Right atrium auricular region (tissue), 2 donors: ENCODE measurements around the gene PSMF1. TPM values are rescaled to one million over a fixed set of nuclear protein-coding genes. Genes with fewer than 3 reads are reported as not detected.

ENCODE experiments used
- DNase-seq: peaks from one replicate; pipeline ENCODE4 v3.0.0-alpha.2; 2019; ENCODE audit warnings: low spot score
- H3K27ac ChIP-seq, 2 donors: fragments of 200-600 bp; sonication (generic); 1 replicate in 1 of 2; 2 replicates in 1 of 2; pipeline ENCODE4 v1.5.1; 2016 to 2019
- H3K27me3 ChIP-seq, 2 donors: fragments of 200-600 bp; sonication (generic); one replicate each; pipeline versions ENCODE4 v1.5.1 to v1.6.0; 2017 to 2019
- H3K36me3 ChIP-seq: fragments of 200-600 bp; sonication (generic); one replicate; pipeline ENCODE4 v1.5.1; 2016
- H3K4me1 ChIP-seq, 2 donors: fragments of 200-600 bp; sonication (generic); one replicate each; pipeline versions ENCODE4 v1.5.1 to v1.6.0; 2017 to 2019
- H3K4me3 ChIP-seq, 2 donors: fragments of 200-600 bp; sonication (generic); 1 replicate in 1 of 2; 2 replicates in 1 of 2; pipeline ENCODE4 v1.5.1; 2017 to 2019; ENCODE audit warnings: mild to moderate bottlenecking in 1 of 2, moderate library complexity in 1 of 2
- H3K9me3 ChIP-seq, 2 donors: fragments of 200-600 bp; sonication (generic); one replicate each; pipeline ENCODE4 v1.5.1; 2019
- total RNA-seq, 2 donors: library from RNA; depleted of rRNA; stranded (reverse); fragments of >200 nt; gene quantifications; one replicate each; pipeline ENCODE4 v1.1.0, GENCODE V29; 2016
- TF ChIP-seq, protein P1 (sequence below), 2 donors: fragments of 200-600 bp; sonication (generic); IDR thresholded peaks; one replicate each; pipeline ENCODE4 v1.5.1; 2019; ENCODE audit warnings: antibody characterized with exemption in 2 of 2

The PSMF1 gene
- total RNA-seq, 2 donors from 2014 or later, result 88.6 to 116 TPM

DNA sequence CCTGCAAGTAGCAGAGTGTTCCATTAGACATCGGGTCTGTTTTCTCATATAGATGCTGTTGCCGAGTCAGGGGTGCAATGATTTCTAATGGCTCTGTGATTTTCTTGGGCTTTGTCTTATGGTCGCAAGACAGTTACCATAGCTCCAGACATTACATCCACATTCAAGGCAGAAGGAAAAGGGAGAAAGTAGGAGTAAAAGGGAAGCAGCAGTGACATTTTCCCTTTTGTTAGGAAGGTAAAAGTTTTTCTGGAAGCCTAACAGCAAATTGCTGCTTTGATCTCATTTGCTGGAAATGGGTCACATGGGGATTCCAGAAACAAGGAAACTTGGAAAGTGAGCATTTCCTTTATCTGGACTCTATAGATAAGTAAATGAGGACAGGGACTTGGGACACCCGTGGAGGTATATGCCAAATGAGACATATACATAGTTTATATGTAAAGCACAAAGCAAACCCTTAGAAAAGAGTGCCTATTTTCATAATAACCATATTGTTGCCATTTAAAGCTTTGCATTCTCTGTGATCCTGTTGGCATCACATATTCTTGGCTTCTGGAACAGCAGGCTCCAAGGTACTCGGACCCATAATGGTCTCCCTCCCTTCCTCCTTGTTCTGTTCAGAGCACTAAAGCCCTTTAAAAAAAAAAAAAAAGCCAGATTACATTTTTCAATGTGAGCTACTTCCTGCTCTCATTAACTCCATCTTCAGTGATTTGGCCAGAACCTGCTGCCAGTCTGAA is 84.5 kb downstream of the PSMF1 start, which contains the start of gene C20orf202:
Gene C20orf202 (plus strand): TSS at position 693 of the 743 bp plus-strand sequence. CDS start 132 bp downstream, outside the sequence.
- H3K4me1 ChIP-seq, result no peaks in the 10 kb centered on the region
- H3K9me3 ChIP-seq, result no peaks in the 10 kb centered on the region
- no peak within 1 kb of the TSS for H3K4me3 ChIP-seq
- TF ChIP-seq, protein P1, sequence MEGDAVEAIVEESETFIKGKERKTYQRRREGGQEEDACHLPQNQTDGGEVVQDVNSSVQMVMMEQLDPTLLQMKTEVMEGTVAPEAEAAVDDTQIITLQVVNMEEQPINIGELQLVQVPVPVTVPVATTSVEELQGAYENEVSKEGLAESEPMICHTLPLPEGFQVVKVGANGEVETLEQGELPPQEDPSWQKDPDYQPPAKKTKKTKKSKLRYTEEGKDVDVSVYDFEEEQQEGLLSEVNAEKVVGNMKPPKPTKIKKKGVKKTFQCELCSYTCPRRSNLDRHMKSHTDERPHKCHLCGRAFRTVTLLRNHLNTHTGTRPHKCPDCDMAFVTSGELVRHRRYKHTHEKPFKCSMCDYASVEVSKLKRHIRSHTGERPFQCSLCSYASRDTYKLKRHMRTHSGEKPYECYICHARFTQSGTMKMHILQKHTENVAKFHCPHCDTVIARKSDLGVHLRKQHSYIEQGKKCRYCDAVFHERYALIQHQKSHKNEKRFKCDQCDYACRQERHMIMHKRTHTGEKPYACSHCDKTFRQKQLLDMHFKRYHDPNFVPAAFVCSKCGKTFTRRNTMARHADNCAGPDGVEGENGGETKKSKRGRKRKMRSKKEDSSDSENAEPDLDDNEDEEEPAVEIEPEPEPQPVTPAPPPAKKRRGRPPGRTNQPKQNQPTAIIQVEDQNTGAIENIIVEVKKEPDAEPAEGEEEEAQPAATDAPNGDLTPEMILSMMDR (IDR thresholded peaks at IDR 0.05), result no peak
- no peaks in the 10 kb centered on the region for H3K36me3 ChIP-seq
- no peaks in the 10 kb centered on the region for H3K27me3 ChIP-seq
- no peak within 1 kb of the TSS for H3K27ac ChIP-seq
- no peak for DNase-seq

DNA sequence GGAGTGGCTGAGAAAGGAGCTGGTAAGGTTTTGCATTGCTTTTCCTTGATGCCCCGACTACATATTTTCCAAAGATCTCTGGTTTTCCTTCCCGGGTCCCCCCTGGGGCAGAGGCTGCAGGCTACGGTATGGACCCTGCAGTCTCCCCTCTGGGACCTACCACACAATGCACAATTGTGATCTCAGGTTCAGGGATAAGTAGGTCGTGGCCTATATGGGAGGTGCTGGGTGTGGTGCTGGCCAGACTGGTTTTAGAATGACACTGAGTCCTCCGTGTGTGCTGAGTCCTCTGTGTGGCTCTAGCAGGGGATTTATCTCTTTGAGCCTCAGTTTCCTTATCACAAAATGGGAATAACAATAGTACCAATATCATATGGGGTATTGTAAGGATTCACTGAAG is 85.2 kb downstream of the PSMF1 start:
- H3K36me3 ChIP-seq, result no peaks in the 10 kb centered on the region
- no peaks in the 10 kb centered on the region for H3K4me1 ChIP-seq
- H3K27me3 ChIP-seq, result no peaks in the 10 kb centered on the region
- H3K4me3 ChIP-seq, result no peak overlapping the region
- DNase-seq, result no peak
- H3K27ac ChIP-seq, result no peak overlapping the region
- TF ChIP-seq, protein P1 (IDR thresholded peaks at IDR 0.05), result no peak
- no peaks in the 10 kb centered on the region for H3K9me3 ChIP-seq

DNA sequence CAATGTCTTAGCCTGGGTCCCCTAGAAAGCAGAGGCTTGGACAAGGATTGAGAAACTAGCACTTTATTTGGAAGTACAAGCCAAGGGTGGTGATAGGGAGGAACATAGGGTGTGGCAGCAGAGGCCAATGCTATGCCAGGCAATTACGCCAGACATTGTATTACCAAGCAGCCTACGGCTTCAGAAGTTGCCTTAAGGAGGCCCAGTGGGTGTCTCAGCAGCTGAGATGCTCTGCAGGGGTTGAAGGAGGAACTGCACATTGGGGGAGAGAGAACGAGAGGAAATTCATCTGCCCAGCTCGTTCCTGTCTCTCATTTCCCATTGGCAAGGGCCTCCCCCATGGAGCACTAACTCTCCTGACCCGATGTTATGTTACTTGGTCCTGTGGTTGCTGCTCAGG is 85.7 kb downstream of the PSMF1 start:
- DNase-seq, result no peak
- no peaks in the 10 kb centered on the region for H3K4me1 ChIP-seq

DNA sequence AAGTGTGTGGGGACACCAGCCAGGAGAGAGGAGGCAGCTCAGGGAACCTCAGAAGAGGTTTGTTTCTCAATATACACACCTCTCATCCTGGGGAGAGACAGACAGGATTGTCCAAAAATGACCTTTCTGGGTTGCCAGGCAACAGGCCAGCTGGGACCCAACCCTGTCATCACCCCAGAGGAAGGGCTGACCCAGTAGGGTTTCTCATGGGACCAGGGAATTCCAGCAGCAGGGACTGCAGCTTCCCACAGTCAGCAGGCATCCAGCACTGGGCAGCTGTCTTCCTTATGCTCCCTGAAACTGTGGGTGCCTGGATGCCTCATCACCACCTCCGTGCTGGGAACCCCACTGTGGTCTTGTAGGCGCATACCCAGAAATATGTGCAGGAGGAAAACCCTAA is 86.2 kb downstream of the PSMF1 start:
- Histone ChIP-seq H3K4me1 (no peaks in the 10 kb centered on the region), H3K9me3 (no peaks in the 10 kb centered on the region), H3K27me3 (no peaks in the 10 kb centered on the region), H3K36me3 (no peaks in the 10 kb centered on the region), H3K4me3 (no peak overlapping the region), H3K27ac (no peak overlapping the region)
- no peak for DNase-seq
- TF ChIP-seq, protein P1 (IDR thresholded peaks at IDR 0.05), result no peak

More for the DNA sequence above, 85.7 kb downstream of the PSMF1 start:
- Histone ChIP-seq H3K4me3 (no peak overlapping the region), H3K36me3 (no peaks in the 10 kb centered on the region), H3K9me3 (no peaks in the 10 kb centered on the region), H3K27ac (no peak overlapping the region), H3K27me3 (no peaks in the 10 kb centered on the region)
- TF ChIP-seq, protein P1 (IDR thresholded peaks at IDR 0.05), result no peak

DNA sequence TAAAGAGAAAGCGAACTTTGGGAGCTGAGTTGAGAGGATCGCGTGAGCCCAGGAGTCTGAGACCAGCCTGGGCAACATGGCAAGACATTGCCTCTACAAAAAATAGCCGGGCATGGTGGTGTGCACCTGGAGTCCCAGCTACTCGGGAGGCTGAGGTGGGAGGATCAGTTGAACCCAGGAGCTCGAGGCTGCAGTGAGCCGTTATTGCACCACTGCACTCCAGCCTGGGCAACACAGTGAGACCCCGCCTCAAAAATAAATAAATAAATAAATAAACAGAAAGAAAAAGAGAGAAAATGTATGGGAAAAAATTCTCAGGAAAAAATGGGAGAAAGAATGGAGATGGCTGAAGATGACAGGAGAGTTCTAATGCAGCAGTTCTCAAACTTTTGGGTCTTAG is 87.4 kb downstream of the PSMF1 start:
- Histone ChIP-seq H3K9me3 (no peaks in the 10 kb centered on the region), H3K4me1 (no peaks in the 10 kb centered on the region), H3K27me3 (no peaks in the 10 kb centered on the region), H3K4me3 (no peak overlapping the region), H3K36me3 (no peaks in the 10 kb centered on the region), H3K27ac (no peak overlapping the region)
- TF ChIP-seq, protein P1 (IDR thresholded peaks at IDR 0.05), result no peak
- no peak for DNase-seq
